GM12872 (cell line): ENCODE measurements around the gene DES.
A peak's percentile ranks its signal among the peaks of the same experiment; 100 is the strongest.

Experiments
- TF ChIP-seq, protein P1 (sequence below): IDR thresholded peaks from 3 replicates; pipeline ENCODE4 v1.5.1; 2011; ENCODE audit warnings: low read depth, mild to moderate bottlenecking, low read length, moderate library complexity; ENCODE audit not compliant: insufficient read depth

The DES gene

DNA sequence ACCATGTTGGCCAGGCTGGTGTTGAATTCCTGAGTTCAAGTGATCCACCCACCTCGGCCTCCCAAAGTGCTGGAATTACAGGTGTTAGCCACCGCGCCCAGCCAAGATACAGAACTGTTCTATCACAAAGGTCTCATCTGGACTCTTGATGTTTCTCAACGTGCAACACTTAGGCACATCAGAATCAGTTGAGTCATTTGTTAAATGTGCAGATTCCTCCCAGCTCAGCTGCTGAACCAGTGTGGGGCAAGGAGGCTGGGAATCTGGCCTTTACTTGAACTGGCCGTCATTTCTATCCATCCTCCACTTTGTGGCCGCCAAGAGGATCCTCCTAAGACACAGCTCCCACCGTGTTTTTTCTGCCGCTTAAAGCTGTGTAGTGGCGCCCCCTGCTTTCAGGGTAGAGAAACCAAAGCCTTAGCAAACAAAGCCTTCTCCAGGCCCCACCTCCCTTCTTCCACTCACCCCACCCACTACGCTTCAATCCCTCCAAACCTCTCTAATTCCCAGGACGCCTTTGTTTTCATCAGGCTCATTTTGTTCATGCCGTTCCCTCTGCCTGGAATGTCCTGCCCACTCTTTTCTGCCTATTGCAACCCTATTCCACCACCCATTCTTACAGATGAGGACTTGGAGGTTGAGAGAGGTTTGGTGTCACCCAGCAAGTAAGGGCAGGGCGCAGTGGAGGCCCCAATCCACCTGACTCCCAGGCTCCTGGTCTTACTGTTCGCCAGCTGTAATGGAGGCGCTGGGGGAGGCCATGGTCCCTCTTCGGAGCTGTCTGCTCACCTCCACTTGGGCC lies 15.7 kb downstream of the DES start:
- TF ChIP-seq, protein P1, sequence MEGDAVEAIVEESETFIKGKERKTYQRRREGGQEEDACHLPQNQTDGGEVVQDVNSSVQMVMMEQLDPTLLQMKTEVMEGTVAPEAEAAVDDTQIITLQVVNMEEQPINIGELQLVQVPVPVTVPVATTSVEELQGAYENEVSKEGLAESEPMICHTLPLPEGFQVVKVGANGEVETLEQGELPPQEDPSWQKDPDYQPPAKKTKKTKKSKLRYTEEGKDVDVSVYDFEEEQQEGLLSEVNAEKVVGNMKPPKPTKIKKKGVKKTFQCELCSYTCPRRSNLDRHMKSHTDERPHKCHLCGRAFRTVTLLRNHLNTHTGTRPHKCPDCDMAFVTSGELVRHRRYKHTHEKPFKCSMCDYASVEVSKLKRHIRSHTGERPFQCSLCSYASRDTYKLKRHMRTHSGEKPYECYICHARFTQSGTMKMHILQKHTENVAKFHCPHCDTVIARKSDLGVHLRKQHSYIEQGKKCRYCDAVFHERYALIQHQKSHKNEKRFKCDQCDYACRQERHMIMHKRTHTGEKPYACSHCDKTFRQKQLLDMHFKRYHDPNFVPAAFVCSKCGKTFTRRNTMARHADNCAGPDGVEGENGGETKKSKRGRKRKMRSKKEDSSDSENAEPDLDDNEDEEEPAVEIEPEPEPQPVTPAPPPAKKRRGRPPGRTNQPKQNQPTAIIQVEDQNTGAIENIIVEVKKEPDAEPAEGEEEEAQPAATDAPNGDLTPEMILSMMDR: peak; percentile 36; the same call in 2 of the 3 replicates

DNA sequence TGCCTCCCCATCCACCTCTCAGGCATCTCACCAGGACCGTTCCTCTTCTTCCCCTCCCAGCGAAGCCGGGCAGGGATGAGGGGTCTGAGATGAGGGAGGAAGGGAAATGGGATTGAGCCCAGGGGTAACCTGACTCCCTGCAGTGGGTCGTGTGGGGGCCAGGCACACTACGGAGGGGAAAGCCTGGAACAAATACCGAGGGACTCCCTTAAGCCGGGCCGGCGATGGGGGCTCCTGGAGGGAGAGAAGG lies 16.2 kb downstream of the DES start:
- TF ChIP-seq, protein P1: no peak

DNA sequence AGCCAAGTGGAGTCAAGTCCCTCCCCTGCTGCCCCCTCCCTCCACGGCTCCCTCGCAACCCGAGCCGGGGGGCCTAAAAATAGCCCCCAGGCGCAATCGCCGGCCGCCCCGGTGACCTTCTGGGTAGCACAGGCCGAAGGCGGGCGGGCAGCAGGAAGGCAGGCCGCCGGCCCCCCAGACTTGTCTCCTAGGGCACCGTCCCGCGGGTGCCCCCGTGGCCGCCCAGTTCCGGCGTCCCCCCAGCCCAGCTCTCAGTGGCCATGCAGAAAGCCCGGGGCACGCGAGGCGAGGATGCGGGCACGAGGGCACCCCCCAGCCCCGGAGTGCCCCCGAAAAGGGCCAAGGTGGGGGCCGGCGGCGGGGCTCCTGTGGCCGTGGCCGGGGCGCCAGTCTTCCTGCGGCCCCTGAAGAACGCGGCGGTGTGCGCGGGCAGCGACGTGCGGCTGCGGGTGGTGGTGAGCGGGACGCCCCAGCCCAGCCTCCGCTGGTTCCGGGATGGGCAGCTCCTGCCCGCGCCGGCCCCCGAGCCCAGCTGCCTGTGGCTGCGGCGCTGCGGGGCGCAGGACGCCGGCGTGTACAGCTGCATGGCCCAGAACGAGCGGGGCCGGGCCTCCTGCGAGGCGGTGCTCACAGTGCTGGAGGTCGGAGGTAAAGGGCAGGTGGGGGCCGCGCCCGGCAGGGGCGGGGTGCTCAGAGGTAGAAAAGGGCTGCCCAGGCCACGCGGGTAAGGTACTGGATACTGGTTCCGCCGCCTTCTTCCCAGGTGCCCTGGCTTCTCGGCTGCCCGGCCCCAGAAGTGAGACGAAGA lies 16.7 kb downstream of the DES start, which contains the start of gene SPEG:
TSS of gene SPEG (plus strand) at position 126 of the 808 bp plus-strand sequence. CDS start at position 261, 135 bp downstream.
- TF ChIP-seq, protein P1: no peak

DNA sequence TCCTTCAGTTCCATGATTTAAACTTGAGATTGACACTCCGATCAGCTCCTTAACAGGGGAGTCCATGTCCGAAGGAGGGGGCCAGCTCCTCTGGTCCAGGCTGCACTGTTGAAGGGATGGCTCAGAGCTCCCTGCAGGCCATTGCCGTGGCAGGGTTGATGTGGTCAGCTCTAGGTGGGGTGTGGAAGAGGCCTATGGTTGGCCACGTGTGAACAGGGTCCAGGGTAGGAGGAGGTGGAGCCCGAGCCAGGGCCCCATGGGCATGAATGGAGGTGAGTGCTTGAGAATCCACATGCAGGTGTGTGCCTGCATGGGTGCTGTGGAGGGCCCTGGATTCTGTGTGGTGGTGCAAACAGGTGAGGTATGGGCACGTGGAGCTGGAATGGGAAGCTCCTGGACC lies 17.5 kb downstream of the DES start:
- TF ChIP-seq, protein P1: no peak

DNA sequence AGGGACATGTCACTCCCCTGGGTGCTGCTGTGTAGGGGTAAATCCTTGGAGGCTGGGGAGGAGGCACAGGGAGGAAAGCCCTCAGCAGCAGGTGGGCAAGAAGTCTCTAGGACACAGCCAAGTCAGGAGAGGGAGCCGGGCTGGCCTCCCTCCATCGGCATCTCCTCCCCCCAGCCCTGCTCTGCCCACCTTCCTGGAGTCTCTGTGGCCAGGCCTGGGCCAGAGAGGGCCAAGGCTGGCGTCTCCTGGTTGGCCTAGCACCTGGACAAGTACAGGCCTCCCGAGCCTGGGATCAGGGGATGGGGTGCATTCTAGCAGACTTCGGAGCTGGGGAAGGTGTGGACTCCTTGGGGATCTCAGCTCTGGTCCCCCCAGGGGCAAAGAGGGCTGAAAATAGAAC lies 18.3 kb downstream of the DES start:
- TF ChIP-seq, protein P1: no peak

DNA sequence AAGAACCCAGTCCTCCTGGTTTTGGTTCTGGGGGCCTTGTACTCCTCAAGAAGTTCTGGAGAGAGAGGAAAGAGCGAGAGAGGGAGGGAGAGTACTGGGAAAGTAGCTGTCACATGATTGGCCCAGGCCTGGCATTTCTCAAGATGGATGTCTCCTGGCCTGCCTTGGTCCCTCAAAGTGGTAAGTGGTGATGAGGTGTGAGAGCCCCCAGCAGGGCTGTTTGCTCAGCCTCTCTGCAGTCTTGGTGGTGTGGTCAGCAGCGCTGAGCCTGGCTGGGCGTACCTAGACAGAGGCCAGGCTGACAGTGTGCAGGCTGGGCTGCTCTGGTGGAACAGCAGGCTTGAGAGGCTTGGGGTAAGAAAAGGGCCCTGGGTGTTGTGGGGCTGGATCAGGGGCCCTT lies 19.0 kb downstream of the DES start:
- TF ChIP-seq, protein P1: no peak

DNA sequence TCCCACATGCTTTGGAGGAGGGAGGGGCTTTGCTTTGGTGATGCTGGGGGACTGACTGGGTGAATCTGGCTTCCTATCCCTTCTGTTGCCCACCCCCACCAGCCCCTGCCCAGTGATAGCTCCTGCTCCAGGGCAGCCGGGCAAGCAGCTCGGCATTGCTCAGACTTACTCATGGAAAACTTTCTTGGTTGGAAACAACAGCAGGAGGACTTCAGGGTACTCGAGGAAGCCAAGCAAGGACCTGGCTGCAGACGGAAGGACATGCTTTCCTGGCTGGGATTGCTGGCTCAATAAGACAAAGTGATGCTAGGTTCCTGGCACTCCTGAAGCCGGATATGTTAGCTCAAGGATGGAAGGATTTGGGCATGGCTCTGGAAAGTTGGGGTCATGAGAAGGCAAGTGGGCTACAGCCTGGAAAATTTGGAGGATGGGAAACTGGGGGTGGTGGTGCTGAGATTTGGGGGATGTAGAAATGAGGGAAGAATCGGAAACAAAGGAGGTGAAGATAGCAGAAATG lies 19.6 kb downstream of the DES start:
- TF ChIP-seq, protein P1: no peak
